ENCODE data around the gene FKBP8.

The FKBP8 gene

DNA sequence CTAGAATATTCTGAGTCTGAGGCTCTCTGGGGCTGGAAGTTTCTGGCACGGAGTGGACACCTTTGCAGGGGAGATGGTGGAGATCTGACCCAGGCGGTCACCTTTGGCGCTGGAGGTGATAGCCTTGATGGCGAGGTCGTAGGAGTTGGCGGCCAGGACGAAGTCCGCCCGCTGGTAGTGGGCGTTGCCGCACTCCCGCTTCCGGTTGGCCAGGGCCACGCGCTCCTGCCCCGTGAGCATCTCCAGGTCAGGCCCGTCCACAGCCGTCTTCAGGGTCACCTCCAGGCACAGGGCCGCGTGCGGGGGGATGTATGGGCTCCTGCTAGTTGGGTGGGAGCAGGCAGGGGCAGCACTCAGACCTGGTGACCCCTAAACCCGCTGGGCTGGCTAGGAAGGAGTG is 5.3 kb downstream of the FKBP8 start:
- no peak for TF ChIP-seq EZH2phosphoT487 (IDR thresholded peaks at IDR 0.05; ENCODE audit: low read depth)
- TF ChIP-seq, protein P1, sequence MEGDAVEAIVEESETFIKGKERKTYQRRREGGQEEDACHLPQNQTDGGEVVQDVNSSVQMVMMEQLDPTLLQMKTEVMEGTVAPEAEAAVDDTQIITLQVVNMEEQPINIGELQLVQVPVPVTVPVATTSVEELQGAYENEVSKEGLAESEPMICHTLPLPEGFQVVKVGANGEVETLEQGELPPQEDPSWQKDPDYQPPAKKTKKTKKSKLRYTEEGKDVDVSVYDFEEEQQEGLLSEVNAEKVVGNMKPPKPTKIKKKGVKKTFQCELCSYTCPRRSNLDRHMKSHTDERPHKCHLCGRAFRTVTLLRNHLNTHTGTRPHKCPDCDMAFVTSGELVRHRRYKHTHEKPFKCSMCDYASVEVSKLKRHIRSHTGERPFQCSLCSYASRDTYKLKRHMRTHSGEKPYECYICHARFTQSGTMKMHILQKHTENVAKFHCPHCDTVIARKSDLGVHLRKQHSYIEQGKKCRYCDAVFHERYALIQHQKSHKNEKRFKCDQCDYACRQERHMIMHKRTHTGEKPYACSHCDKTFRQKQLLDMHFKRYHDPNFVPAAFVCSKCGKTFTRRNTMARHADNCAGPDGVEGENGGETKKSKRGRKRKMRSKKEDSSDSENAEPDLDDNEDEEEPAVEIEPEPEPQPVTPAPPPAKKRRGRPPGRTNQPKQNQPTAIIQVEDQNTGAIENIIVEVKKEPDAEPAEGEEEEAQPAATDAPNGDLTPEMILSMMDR (IDR thresholded peaks at IDR 0.05; ENCODE audit: low read depth, low read length) = no peak
- Histone ChIP-seq H3K27me3 (ENCODE audit: low read depth, low read length) (no peaks in the 10 kb centered on the region), H2AFZ (ENCODE audit: low read depth, low read length) (no peak overlapping the region), H3K27ac (ENCODE audit: low read length) (no peak overlapping the region), H3K79me2 (ENCODE audit: low read length) (peaks cover 20% of the 10 kb centered on the region), H3K4me2 (ENCODE audit: low read length) (no peak overlapping the region), H3K9me3 (ENCODE audit: insufficient read depth, low read length) (no peaks in the 10 kb centered on the region), H3K9ac (ENCODE audit: low read length) (no peak overlapping the region), H3K4me3 (ENCODE audit: low read length) (no peak overlapping the region), H4K20me1 (ENCODE audit: insufficient read depth, low read length) (peaks cover under 1% of the 10 kb centered on the region; the same call in 1 of the 2 replicates), H3K4me1 (ENCODE audit: low read length) (peaks cover 8% of the 10 kb centered on the region), H3K36me3 (replicated peaks; ENCODE audit: low read depth, low read length) (peaks cover 53% of the 10 kb centered on the region)

DNA sequence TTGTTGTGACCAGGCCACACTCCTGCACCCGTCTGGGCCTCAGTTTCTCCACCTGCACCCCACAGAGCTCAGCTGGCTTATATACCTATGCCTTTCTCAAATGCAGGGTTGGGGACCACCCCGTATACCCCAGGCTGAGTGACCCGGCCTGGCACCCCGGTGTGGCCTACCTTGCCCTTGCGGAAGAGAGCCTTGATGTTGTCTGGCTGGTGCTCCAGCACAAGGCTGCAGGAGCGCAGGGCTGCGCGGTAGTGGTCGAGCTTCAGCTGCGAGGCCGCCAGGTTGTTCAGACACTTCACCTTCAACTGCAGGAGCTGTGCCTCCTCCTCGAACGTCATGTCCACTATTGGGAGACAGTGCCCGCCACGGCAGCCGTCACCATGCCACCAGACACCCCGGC is 5.9 kb downstream of the FKBP8 start:
- H3K36me3 ChIP-seq (replicated peaks; ENCODE audit: low read depth, low read length) = peaks cover 60% of the 10 kb centered on the region
- TF ChIP-seq, protein P1 (IDR thresholded peaks at IDR 0.05; ENCODE audit: low read depth, low read length) = no peak
- TF ChIP-seq EZH2phosphoT487 (IDR thresholded peaks at IDR 0.05; ENCODE audit: low read depth) = no peak

DNA sequence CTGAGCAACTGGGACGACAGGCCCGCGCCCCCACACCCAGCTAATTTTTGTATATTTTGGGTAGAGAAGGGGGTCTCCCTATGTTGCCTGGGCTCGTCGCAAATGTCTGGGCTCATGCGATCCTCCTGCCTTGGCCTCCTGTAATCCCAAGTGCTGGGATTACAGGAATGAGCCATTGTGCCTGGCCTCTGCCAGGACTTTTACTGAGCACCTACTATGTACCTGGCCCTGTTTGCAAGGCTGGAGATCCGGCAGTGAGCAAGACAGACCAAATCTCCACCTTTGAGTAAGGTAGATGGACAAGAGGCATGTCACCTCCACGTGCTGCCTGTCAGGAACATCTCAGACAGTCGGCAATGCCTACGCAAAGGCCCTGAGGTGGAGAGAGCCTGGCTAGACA is 6.9 kb downstream of the FKBP8 start:
- Histone ChIP-seq H3K36me3 (replicated peaks; ENCODE audit: low read depth, low read length) (peaks cover 66% of the 10 kb centered on the region), H3K4me3 (ENCODE audit: low read length) (no peak overlapping the region), H4K20me1 (ENCODE audit: insufficient read depth, low read length) (peaks cover 5% of the 10 kb centered on the region; the same call in 1 of the 2 replicates), H3K4me1 (ENCODE audit: low read length) (no peaks in the 10 kb centered on the region), H3K9ac (ENCODE audit: low read length) (no peak overlapping the region), H3K79me2 (ENCODE audit: low read length) (peaks cover 5% of the 10 kb centered on the region; the same call in 1 of the 2 replicates), H3K27ac (ENCODE audit: low read length) (no peak overlapping the region), H3K4me2 (ENCODE audit: low read length) (no peak overlapping the region), H3K27me3 (ENCODE audit: low read depth, low read length) (no peaks in the 10 kb centered on the region), H3K9me3 (ENCODE audit: insufficient read depth, low read length) (no peaks in the 10 kb centered on the region), H2AFZ (ENCODE audit: low read depth, low read length) (no peak overlapping the region)
- TF ChIP-seq EZH2phosphoT487 (IDR thresholded peaks at IDR 0.05; ENCODE audit: low read depth) = no peak
- TF ChIP-seq, protein P1 (IDR thresholded peaks at IDR 0.05; ENCODE audit: low read depth, low read length) = no peak

More for the DNA sequence above, 5.9 kb downstream of the FKBP8 start:
- no peak overlapping the region for H3K4me2 ChIP-seq (ENCODE audit: low read length)
- no peak overlapping the region for H3K27ac ChIP-seq (ENCODE audit: low read length)
- H3K79me2 ChIP-seq (ENCODE audit: low read length) = peaks cover 14% of the 10 kb centered on the region
- H3K9me3 ChIP-seq (ENCODE audit: insufficient read depth, low read length) = no peaks in the 10 kb centered on the region
- peaks cover 7% of the 10 kb centered on the region for H3K4me1 ChIP-seq (ENCODE audit: low read length)
- H3K27me3 ChIP-seq (ENCODE audit: low read depth, low read length) = no peaks in the 10 kb centered on the region
- H4K20me1 ChIP-seq (ENCODE audit: insufficient read depth, low read length) = peaks cover 5% of the 10 kb centered on the region; the same call in 1 of the 2 replicates
- H3K9ac ChIP-seq (ENCODE audit: low read length) = no peak overlapping the region
- H3K4me3 ChIP-seq (ENCODE audit: low read length) = no peak overlapping the region
- no peak overlapping the region for H2AFZ ChIP-seq (ENCODE audit: low read depth, low read length)

GRCh38 chr19:18533058-18533457 is 10.3 kb downstream of the FKBP8 start:
- no peak for TF ChIP-seq EZH2phosphoT487 (IDR thresholded peaks at IDR 0.05; ENCODE audit: low read depth)
- TF ChIP-seq, protein P1 (IDR thresholded peaks at IDR 0.05; ENCODE audit: low read depth, low read length) = no peak
- no peak overlapping the region for H2AFZ ChIP-seq (ENCODE audit: low read depth, low read length)
- no peak overlapping the region for H3K4me3 ChIP-seq (ENCODE audit: low read length)
- no peaks in the 10 kb centered on the region for H3K27me3 ChIP-seq (ENCODE audit: low read depth, low read length)
- no peaks in the 10 kb centered on the region for H3K79me2 ChIP-seq (ENCODE audit: low read length)
- peaks cover 5% of the 10 kb centered on the region; the same call in 1 of the 2 replicates for H4K20me1 ChIP-seq (ENCODE audit: insufficient read depth, low read length)
- H3K4me1 ChIP-seq (ENCODE audit: low read length) = no peaks in the 10 kb centered on the region
- H3K27ac ChIP-seq (ENCODE audit: low read length) = no peak overlapping the region
- peaks cover 45% of the 10 kb centered on the region for H3K36me3 ChIP-seq (replicated peaks; ENCODE audit: low read depth, low read length)
- no peak overlapping the region for H3K9ac ChIP-seq (ENCODE audit: low read length)
- H3K4me2 ChIP-seq (ENCODE audit: low read length) = no peak overlapping the region
- H3K9me3 ChIP-seq (ENCODE audit: insufficient read depth, low read length) = no peaks in the 10 kb centered on the region
